Type B pancreatic cell (in vitro differentiated cells): ENCODE measurements around the gene GIGYF2. TPM values are rescaled to one million over a fixed set of nuclear protein-coding genes. Genes with fewer than 3 reads are reported as not detected.

ENCODE experiments used
- DNase-seq: peaks from one replicate; pipeline ENCODE4 v3.0.0; 2021; ENCODE audit warnings: mixed read lengths; ENCODE audit not compliant: unreplicated experiment; ENCODE audit errors: extremely low spot score
- H3K27ac Mint-ChIP-seq: 2 replicates; pipeline ENCODE4 v1.8.0; 2021; ENCODE audit warnings: mild to moderate bottlenecking, mixed read lengths
- H3K27me3 Mint-ChIP-seq: 2 replicates; pipeline ENCODE4 v1.8.0; 2021; ENCODE audit warnings: mixed read lengths
- H3K36me3 Mint-ChIP-seq: 2 replicates; pipeline ENCODE4 v1.8.0; 2021; ENCODE audit warnings: mixed read lengths
- H3K4me1 Mint-ChIP-seq: one replicate; pipeline ENCODE4 v1.8.0; 2021; ENCODE audit warnings: mixed read lengths; ENCODE audit not compliant: unreplicated experiment
- H3K4me3 Mint-ChIP-seq: 2 replicates; pipeline ENCODE4 v1.8.0; 2021; ENCODE audit warnings: mild to moderate bottlenecking, mixed read lengths
- H3K9me3 Mint-ChIP-seq: 2 replicates; pipeline ENCODE4 v1.8.0; 2021; ENCODE audit warnings: mixed read lengths
- CTCF ChIP-seq: fragments of 200-600 bp; sonication (generic); conservative IDR thresholded peaks from 2 replicates; pipeline ENCODE4 v1.5.0; 2021; ENCODE audit warnings: antibody characterized with exemption, mild to moderate bottlenecking
- total RNA-seq: library from RNA; stranded (reverse); gene quantifications from 2 replicates; pipeline ENCODE4 v1.2.1, GENCODE V29; 2021; ENCODE audit warnings: low replicate concordance

GIGYF2 gene
- total RNA-seq, 1 donor from 2014 or later, result 65.7 TPM

- H3K4me1 Mint-ChIP-seq, result no peaks in the 10 kb centered on the region
- H3K36me3 Mint-ChIP-seq, result no peaks in the 10 kb centered on the region
- H3K4me3 Mint-ChIP-seq, result no peak overlapping the region
- no peaks in the 10 kb centered on the region for H3K9me3 Mint-ChIP-seq
- no peak for TF ChIP-seq CTCF
- no peaks in the 10 kb centered on the region for H3K27me3 Mint-ChIP-seq
- no peak overlapping the region for H3K27ac Mint-ChIP-seq
- DNase-seq, result no peak
Observed at GRCh38 chr2:232658217-232658785, 38.8 kb upstream of the GIGYF2 start.

- no peak for TF ChIP-seq CTCF
- DNase-seq, result no peak
- Mint-ChIP-seq H3K27ac (no peak overlapping the region), H3K9me3 (no peaks in the 10 kb centered on the region), H3K36me3 (no peaks in the 10 kb centered on the region), H3K4me3 (no peak overlapping the region), H3K4me1 (no peaks in the 10 kb centered on the region), H3K27me3 (no peaks in the 10 kb centered on the region)
Observed at GRCh38 chr2:232659359-232659758, 37.8 kb upstream of the GIGYF2 start.

GRCh38 chr2:232662486-232663260, 34.5 kb upstream of the GIGYF2 start:
- Mint-ChIP-seq H3K27me3 (no peaks in the 10 kb centered on the region), H3K4me1 (no peaks in the 10 kb centered on the region), H3K4me3 (no peak overlapping the region), H3K36me3 (no peaks in the 10 kb centered on the region), H3K9me3 (no peaks in the 10 kb centered on the region), H3K27ac (no peak overlapping the region)
- no peak for DNase-seq
- TF ChIP-seq CTCF, result no peak

GRCh38 chr2:232666051-232666805, 30.9 kb upstream of the GIGYF2 start:
- no peaks in the 10 kb centered on the region for H3K9me3 Mint-ChIP-seq
- peaks cover 4% of the 10 kb centered on the region for H3K27me3 Mint-ChIP-seq
- peaks cover 4% of the 10 kb centered on the region for H3K4me1 Mint-ChIP-seq
- TF ChIP-seq CTCF, result no peak
- no peak overlapping the region for H3K27ac Mint-ChIP-seq
- no peak overlapping the region for H3K4me3 Mint-ChIP-seq
- DNase-seq, result no peak
- H3K36me3 Mint-ChIP-seq, result peaks cover 4% of the 10 kb centered on the region

GRCh38 chr2:232667989-232668583, 29.0 kb upstream of the GIGYF2 start:
- H3K27me3 Mint-ChIP-seq, result peaks cover 4% of the 10 kb centered on the region
- no peak for DNase-seq
- H3K4me3 Mint-ChIP-seq, result no peak overlapping the region
- H3K36me3 Mint-ChIP-seq, result peaks cover 4% of the 10 kb centered on the region
- H3K27ac Mint-ChIP-seq, result no peak overlapping the region
- H3K9me3 Mint-ChIP-seq, result no peaks in the 10 kb centered on the region
- no peak for TF ChIP-seq CTCF
- peaks cover 4% of the 10 kb centered on the region for H3K4me1 Mint-ChIP-seq
